Measurements from ENCODE around the gene OR2T1.
"Not testable (repeated sequence)": the region's sequence is repeated elsewhere in the genome, so short reads cannot be mapped to it uniquely, and the experiment has no call there.

Gene OR2T1

DNA sequence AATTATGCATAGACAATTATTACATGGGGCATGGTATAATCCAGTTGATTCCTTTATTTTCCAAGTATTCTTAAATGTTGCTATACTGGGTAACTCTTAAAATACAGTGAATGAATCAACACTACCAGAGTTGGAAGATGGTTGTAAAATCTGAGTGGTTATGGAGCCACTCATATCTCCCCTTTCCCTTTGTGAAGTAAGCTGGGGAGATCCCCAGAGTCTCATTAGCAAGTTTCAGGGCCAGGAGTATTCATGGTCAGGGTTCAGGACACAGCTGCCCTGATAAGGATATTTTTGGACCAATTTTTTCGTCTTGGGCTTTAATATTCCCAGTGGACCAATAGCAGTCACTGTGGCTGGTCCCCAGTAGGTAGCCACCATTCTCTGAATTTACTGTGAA lies 35.8 kb downstream of the OR2T1 start:
- not testable (repeated sequence) for DNase-seq

DNA sequence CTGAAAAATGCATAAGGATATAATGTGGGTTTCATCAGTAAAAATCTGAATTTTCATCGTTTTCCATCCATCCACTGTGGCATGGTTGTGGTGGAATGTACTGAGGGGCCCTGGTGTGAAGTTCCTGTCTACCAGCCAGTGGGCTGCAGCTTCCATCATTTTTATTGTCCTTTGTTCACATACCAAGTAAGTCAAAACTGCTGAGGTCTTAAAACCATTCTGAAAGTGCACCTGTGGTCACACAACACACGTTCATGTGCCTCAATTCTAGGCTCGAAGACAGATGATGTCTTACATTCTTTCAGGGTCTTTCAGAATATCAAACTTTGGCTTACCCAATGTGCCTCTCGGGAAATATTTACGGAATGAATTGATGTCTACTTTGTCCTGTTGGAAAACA lies 36.4 kb downstream of the OR2T1 start:
- not testable (repeated sequence) for DNase-seq

GRCh38 chr1:248442500-248443277 lies 39.8 kb downstream of the OR2T1 start:
- DNase-seq, result not testable (repeated sequence)

DNA sequence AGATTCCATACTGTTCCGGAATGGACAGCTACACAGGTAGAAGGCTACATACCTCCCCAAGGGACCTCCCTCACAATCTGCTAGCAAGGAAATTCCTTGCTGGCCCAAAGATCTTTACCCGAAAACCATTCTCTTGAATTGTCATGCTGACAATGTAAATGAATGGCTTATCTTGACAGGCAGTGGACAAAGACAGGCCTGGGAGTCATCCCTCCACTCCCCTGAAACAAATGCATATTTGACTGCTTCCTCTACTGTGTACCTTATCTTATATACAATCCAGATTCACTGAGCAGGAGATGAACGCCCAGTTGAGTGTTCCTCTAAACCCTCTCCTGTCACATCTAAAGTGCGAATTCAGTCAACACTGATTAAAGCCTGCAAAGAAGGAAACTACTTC lies 41.8 kb downstream of the OR2T1 start:
- not testable (repeated sequence) for DNase-seq

GRCh38 chr1:248445399-248445798 lies 42.6 kb downstream of the OR2T1 start, which contains the start of gene OR2T2:
Gene OR2T2, plus strand, starts transcription at chr1:248445637. Its CDS starts 7,161 bp downstream, at chr1:248452798.
- DNase-seq, result not testable (repeated sequence)

DNA sequence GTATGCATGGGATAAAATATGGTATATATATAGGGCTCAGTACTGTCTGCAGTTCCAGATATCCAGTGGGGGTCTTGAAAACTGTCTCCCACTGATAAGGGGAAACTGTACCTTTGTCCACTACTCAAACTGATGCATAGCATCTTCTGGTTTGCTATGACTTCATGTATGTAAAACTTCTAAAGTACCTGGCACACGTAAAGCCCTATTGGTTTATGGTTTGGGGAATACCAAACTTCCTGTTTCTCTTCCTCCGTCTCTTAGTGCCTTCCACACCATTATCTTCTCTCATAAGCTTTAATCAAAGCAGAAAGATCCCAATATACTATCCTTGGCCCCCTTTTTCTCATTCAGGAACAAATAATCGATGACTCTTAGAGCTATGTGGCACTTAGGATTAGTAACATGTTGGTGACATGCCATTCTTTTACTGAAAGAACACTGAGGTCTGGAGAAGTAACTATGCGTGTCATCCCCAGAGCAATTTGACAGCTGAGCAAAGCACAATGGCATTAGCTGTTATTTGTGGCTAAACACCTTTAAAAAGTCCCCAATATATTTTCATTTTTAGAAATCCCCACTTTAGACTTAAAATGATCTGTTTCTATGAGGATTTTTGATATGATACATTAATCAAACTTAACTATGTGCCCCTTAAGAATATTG lies 45.7 kb downstream of the OR2T1 start:
- not testable (repeated sequence) for DNase-seq

- DNase-seq, result not testable (repeated sequence)
Measured at GRCh38 chr1:248449821-248450465, 47.1 kb downstream of the OR2T1 start.

DNA sequence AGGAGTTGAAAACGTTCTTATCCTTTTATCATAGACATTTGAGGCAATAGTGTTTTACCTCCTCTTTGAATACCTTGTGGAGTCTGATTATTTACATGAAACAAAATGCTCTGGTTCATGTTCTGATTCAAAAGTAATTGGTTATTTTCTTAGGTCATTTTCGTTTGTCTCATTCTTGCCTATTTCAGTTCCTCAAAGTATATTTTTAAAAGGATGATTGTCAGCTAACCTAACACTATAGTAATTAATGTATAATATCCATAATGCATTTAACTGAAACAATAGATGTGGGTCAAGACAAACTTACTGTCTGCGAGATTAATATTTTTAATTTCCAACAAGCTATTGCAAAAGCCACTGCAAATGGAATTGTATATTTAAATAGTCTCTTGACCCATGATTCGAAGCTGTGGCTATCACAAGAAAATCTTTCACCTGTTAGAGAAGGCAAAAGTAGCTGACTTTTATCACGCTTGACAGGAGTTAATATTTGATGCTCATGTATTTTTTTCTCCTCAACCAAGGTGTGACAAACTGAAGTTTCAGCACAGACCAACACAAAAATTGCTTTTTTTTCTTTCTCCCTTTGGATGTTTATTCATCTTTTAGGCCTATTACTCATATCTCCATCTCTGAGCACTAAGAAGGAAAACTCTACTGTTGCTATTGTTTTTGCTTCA lies 47.8 kb downstream of the OR2T1 start:
- DNase-seq, result not testable (repeated sequence)

- not testable (repeated sequence) for DNase-seq
Measured at GRCh38 chr1:248453619-248454018, 50.8 kb downstream of the OR2T1 start.

DNA sequence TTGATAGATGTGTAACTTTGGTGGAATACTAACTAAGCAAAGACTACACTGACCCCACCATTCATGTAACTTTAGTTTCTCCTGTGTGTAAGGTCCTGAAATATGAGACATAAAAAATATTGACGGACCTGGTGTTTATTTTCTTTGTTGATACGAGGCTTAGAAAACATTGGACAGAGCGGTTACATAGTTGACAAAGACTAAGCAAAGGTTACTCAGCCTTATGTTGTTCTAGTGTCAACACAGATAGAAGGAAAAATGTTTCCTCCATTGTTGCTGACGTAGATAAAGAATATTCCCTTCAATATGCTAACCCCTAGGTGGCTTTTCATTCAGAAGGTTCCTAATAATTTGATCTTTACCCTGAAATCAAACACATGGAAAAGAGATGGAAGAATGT lies 52.2 kb downstream of the OR2T1 start:
- not testable (repeated sequence) for DNase-seq

DNA sequence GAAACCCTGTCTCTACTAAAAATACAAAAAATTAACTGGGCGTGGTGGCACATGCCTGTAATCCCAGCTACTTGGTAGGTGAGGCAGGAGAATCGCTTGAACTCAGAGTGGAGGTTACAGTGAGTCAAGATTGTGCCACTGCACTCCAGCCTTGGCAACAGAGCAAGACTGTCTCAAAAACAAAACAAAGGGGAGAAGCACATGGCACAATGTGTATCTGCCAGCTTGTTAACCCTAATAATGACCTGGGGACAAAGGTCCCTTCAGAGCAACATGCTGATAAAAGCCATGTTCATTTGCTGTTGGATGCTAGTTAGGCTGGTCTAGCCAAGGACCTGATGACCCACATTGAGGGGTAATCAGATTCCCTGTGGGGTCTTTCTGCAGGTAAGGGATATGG lies 53.8 kb downstream of the OR2T1 start:
- DNase-seq, result not testable (repeated sequence)
